Bronchial epithelial cell (primary cell): Measurements from ENCODE around the gene FNIP2. TPM values are rescaled to one million over a fixed set of nuclear protein-coding genes. Genes with fewer than 3 reads are reported as not detected.

Experiments
- DNase-seq: peaks from one replicate; pipeline ENCODE4 v3.0.0-alpha.2; 2010; ENCODE audit warnings: low read depth
- FAIRE-seq: peaks from 2 replicates; lab custom pipeline; 2011; peaks lifted over from hg19 to GRCh38; lab: Jason Lieb, UNC
- H3K27me3 ChIP-seq: 2 replicates; pipeline ENCODE4 v1.5.1; 2011; ENCODE audit warnings: low read length; ENCODE audit not compliant: control insufficient read depth, insufficient read depth
- H3K36me3 ChIP-seq: 2 replicates; pipeline ENCODE4 v1.5.1; 2011; ENCODE audit warnings: low read length; ENCODE audit not compliant: control insufficient read depth, insufficient read depth
- H3K4me3 ChIP-seq: 2 replicates; pipeline ENCODE4 v1.5.1; 2011; ENCODE audit warnings: mild to moderate bottlenecking, low read depth, low read length, control low read depth
- CTCF ChIP-seq: IDR thresholded peaks from 2 replicates; pipeline ENCODE4 v1.5.1; 2011; ENCODE audit warnings: mild to moderate bottlenecking, moderate library complexity, low read length, control low read depth, inconsistent platforms; ENCODE audit not compliant: insufficient read depth, severe bottlenecking
- total RNA-seq: library from RNA; depleted of rRNA; stranded (reverse); fragments of >200 nt; gene quantifications from 2 replicates; pipeline ENCODE4 v1.2.1, GENCODE V29; 2014

FNIP2 gene
- 16.5 and 16.6 TPM in 2 replicates for total RNA-seq

GRCh38 chr4:158768555-158769174 is at the start of gene FNIP2:
Gene FNIP2, plus strand, starts transcription at chr4:158769026. Its CDS starts 187 bp downstream, at chr4:158769213.
- DNase-seq, result peak; percentile 39
- no peak for TF ChIP-seq CTCF
- Histone ChIP-seq H3K36me3 (no peaks in the 10 kb centered on the region), H3K4me3 (peak within 1 kb of the TSS; percentile 95), H3K27me3 (no peaks in the 10 kb centered on the region)
- no peak for FAIRE-seq

DNA sequence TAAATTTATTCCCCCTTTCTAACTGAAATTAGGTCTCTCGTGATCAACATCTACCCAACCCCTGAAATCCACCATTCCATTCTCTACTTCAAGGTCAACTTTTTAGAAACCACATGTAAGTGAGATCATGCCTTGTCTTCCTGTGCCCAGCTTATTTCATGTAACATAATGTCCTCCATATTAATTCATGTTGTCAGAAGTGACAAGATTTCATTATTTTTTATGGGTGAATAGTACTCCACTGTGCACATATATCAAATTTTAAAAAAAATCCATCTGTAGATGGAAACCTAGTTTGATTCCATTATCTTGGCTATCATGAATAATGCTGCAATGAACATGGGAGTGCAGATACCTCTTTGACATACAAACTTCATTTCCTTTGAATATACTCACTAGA is 47.1 kb upstream of the FNIP2 start:
- Histone ChIP-seq H3K36me3 (peaks cover 10% of the 10 kb centered on the region), H3K27me3 (no peaks in the 10 kb centered on the region), H3K4me3 (no peak overlapping the region)
- DNase-seq, result no peak
- no peak for TF ChIP-seq CTCF
- FAIRE-seq, result no peak

GRCh38 chr4:158722291-158722916 is 46.4 kb upstream of the FNIP2 start:
- TF ChIP-seq CTCF, result no peak
- FAIRE-seq, result no peak
- peak; percentile 51 for DNase-seq
- H3K4me3 ChIP-seq, result peak overlapping the region; percentile 57
- peaks cover 10% of the 10 kb centered on the region for H3K36me3 ChIP-seq
- no peaks in the 10 kb centered on the region for H3K27me3 ChIP-seq

- H3K27me3 ChIP-seq, result no peaks in the 10 kb centered on the region
Observed at GRCh38 chr4:158722917-158723793, 45.7 kb upstream of the FNIP2 start, which contains the start of gene PPID. Gene PPID, minus strand, starts transcription at chr4:158723396. Its CDS starts 108 bp downstream, at chr4:158723288.

GRCh38 chr4:158724637-158725036 is 44.2 kb upstream of the FNIP2 start:
- Histone ChIP-seq H3K27me3 (no peaks in the 10 kb centered on the region), H3K4me3 (no peak overlapping the region), H3K36me3 (peaks cover 4% of the 10 kb centered on the region)
- FAIRE-seq (no peak), DNase-seq (no peak)
- TF ChIP-seq CTCF, result no peak

More at GRCh38 chr4:158722917-158723793, 45.7 kb upstream of the FNIP2 start, which contains the start of gene PPID:
- DNase-seq (peak; percentile 59), FAIRE-seq (no peak)
- H3K36me3 ChIP-seq, result peaks cover 7% of the 10 kb centered on the region
- no peak for TF ChIP-seq CTCF
- peak within 1 kb of the TSS; percentile 57 for H3K4me3 ChIP-seq
